HCT116 (cell line): ENCODE measurements around the gene RBM47. TPM values are rescaled to one million over a fixed set of nuclear protein-coding genes. Genes with fewer than 3 reads are reported as not detected.

ENCODE experiments used
- ATAC-seq: fragments of 200-7000 bp; cut with Tn5 transposase; 2 replicates; pipeline ENCODE4 v1.9.1; 2020; ENCODE audit warnings: mild to moderate bottlenecking, moderate library complexity
- BruUV-seq: library from RNA; stranded (reverse); fragments of 400-500 nt; replicated peaks from 2 replicates; lab custom pipeline; 2021; lab: Mats Ljungman, UMichigan
- CTCF ChIA-PET: fragments of 300-600 bp; sonication (Branson Sonifier 250); formaldehyde crosslinking; loops from one replicate; lab custom pipeline; 2021; ENCODE audit warnings: antibody characterized with exemption; lab: Charles Lee
- POLR2A ChIA-PET: fragments of 300-600, 350-600 bp; sonication (Branson Sonifier 250); formaldehyde crosslinking; loops from one replicate; lab custom pipeline; 2021; ENCODE audit warnings: antibody characterized with exemption; lab: Charles Lee
- RAD21 ChIA-PET, 2 experiments: fragments of 300-600 bp; sonication (Branson Sonifier 250); formaldehyde crosslinking; loops; one replicate each; lab custom pipeline; 2023; ENCODE audit warnings: low total read pairs in 2 of 2; ENCODE audit not compliant: uncharacterized antibody in 2 of 2, unreplicated experiment in 2 of 2, low non-redundant PET in 1 of 2; lab: Charles Lee
- DNase-seq: peaks from one replicate; pipeline ENCODE4 v3.0.0-alpha.2; 2010; ENCODE audit warnings: low read depth, low spot score
- H2AFZ ChIP-seq: fragments of 200-600 bp; shearing (Covaris generic), sonication (generic); 2 replicates; pipeline ENCODE4 v1.6.1; 2017; ENCODE audit warnings: low read depth, mixed run types, mixed read lengths, antibody characterized with exemption, low read length; ENCODE audit not compliant: poor library complexity, severe bottlenecking
- H3K27ac ChIP-seq: 2 replicates; pipeline ENCODE4 v1.5.1; 2012; ENCODE audit warnings: low read depth, low read length
- H3K27me3 ChIP-seq: fragments of 200-600 bp; sonication (generic); 2 replicates; pipeline ENCODE4 v1.6.1; 2016; ENCODE audit warnings: mixed run types, low read length, mixed read lengths; ENCODE audit not compliant: insufficient read depth
- H3K36me3 ChIP-seq, 2 experiments: fragments of 200-500 bp in 1 of 2; fragments of 200-600 bp in 1 of 2; sonication (Bioruptor generic) in 1 of 2; sonication (generic) in 1 of 2; 2 replicates each; pipeline versions ENCODE4 v1.5.1 to v1.6.1; 2014 to 2016; ENCODE audit warnings: low read length in 2 of 2, inconsistent platforms in 1 of 2, mixed read lengths in 1 of 2, mixed run types in 1 of 2; ENCODE audit not compliant: insufficient read depth in 2 of 2, control insufficient read depth in 1 of 2
- H3K4me1 ChIP-seq, 2 experiments: fragments of 200-600 bp in 1 of 2; sonication (generic) in 1 of 2; 2 replicates each; pipeline versions ENCODE4 v1.5.1 to v1.6.1; 2012 to 2017; ENCODE audit warnings: low read length in 2 of 2, inconsistent platforms in 1 of 2, mild to moderate bottlenecking in 1 of 2, mixed read lengths in 1 of 2, mixed run types in 1 of 2, moderate library complexity in 1 of 2; ENCODE audit not compliant: insufficient read depth in 2 of 2, control insufficient read depth in 1 of 2
- H3K4me2 ChIP-seq: fragments of 200-600 bp; sonication (generic); 2 replicates; pipeline ENCODE4 v1.6.1; 2017; ENCODE audit warnings: mixed run types, low read length, mixed read lengths
- H3K4me3 ChIP-seq, 2 experiments: fragments of 200-600 bp in 1 of 2; sonication (generic) in 1 of 2; replicated peaks in 1 of 2; 2 replicates each; pipeline ENCODE4 v1.5.1; 2011 to 2016; ENCODE audit warnings: low read length in 2 of 2, control low read depth in 1 of 2, low read depth in 1 of 2, mild to moderate bottlenecking in 1 of 2, mixed read lengths in 1 of 2, mixed run types in 1 of 2
- H3K79me2 ChIP-seq: fragments of 200-600 bp; sonication (generic); 2 replicates; pipeline ENCODE4 v1.6.1; 2017; ENCODE audit warnings: mild to moderate bottlenecking, mixed run types, low read length, moderate library complexity, mixed read lengths; ENCODE audit not compliant: insufficient read depth
- H3K9ac ChIP-seq: fragments of 200-600 bp; sonication (generic); 2 replicates; pipeline ENCODE4 v1.6.1; 2016; ENCODE audit warnings: low read length, mixed read lengths
- H3K9me2 ChIP-seq: fragments of 200-600 bp; sonication (generic), shearing (Covaris generic); 2 replicates; pipeline ENCODE4 v1.6.1; 2017; ENCODE audit warnings: mixed run types, mild to moderate bottlenecking, moderate library complexity; ENCODE audit not compliant: insufficient read depth
- H3K9me3 ChIP-seq, 2 experiments: fragments of 200-500 bp in 1 of 2; fragments of 200-600 bp in 1 of 2; sonication (Bioruptor generic) in 1 of 2; sonication (generic) in 1 of 2; 2 replicates each; pipeline ENCODE4 v1.6.1; 2014 to 2017; ENCODE audit warnings: low read length in 2 of 2, mixed read lengths in 2 of 2, inconsistent platforms in 1 of 2, low read depth in 1 of 2, mild to moderate bottlenecking in 1 of 2, mixed run types in 1 of 2, moderate library complexity in 1 of 2; ENCODE audit not compliant: control insufficient read depth in 1 of 2, insufficient read depth in 1 of 2
- H4K20me1 ChIP-seq: fragments of 200-600 bp; sonication (generic), shearing (Covaris generic); 2 replicates; pipeline ENCODE4 v1.6.1; 2017; ENCODE audit warnings: mixed run types, mild to moderate bottlenecking, moderate library complexity; ENCODE audit not compliant: insufficient read depth
- CEBPB ChIP-seq: IDR thresholded peaks from 2 replicates; pipeline ENCODE4 v1.6.1; 2012; ENCODE audit warnings: low read depth
- CTCF ChIP-seq, 3 experiments: fragments of 200-600 bp in 1 of 3; sonication (generic) in 1 of 3; IDR thresholded peaks in 2 of 3; conservative IDR thresholded peaks in 1 of 3; 2 replicates each; pipeline ENCODE4 v1.5.1; 2012 to 2017; ENCODE audit warnings: low read depth in 2 of 3, low read length in 2 of 3, antibody characterized with exemption in 1 of 3, borderline replicate concordance in 1 of 3, control low read depth in 1 of 3, mild to moderate bottlenecking in 1 of 3, mixed read lengths in 1 of 3, mixed run types in 1 of 3, moderate library complexity in 1 of 3; ENCODE audit not compliant: insufficient read depth in 1 of 3
- EGR1 ChIP-seq: IDR thresholded peaks from 2 replicates; pipeline ENCODE4 v1.6.1; 2012; ENCODE audit warnings: low read depth
- ELF1 ChIP-seq: IDR thresholded peaks from 2 replicates; pipeline ENCODE4 v1.6.1; 2012; ENCODE audit warnings: low read depth, borderline replicate concordance
- EZH2phosphoT487 ChIP-seq: fragments of 200-600 bp; IDR thresholded peaks from 2 replicates; pipeline ENCODE4 v1.6.1; 2018; ENCODE audit warnings: antibody characterized with exemption, borderline replicate concordance
- FOSL1 ChIP-seq: IDR thresholded peaks from 2 replicates; pipeline ENCODE4 v1.6.1; 2012; ENCODE audit warnings: low read depth
- JUND ChIP-seq: IDR thresholded peaks from 2 replicates; pipeline ENCODE4 v1.6.1; 2012
- MAX ChIP-seq: IDR thresholded peaks from 2 replicates; pipeline ENCODE4 v1.6.1; 2012
- POLR2A ChIP-seq: IDR thresholded peaks from 2 replicates; pipeline ENCODE4 v1.7.0; 2011; ENCODE audit warnings: borderline replicate concordance; ENCODE audit not compliant: insufficient read depth, insufficient read length; ENCODE audit errors: extremely low read depth
- RAD21 ChIP-seq: IDR thresholded peaks from 2 replicates; pipeline ENCODE4 v1.6.1; 2012; ENCODE audit warnings: low read depth, mild to moderate bottlenecking
- SIN3A ChIP-seq: IDR thresholded peaks from 2 replicates; pipeline ENCODE4 v1.6.1; 2012; ENCODE audit warnings: low read depth
- SRF ChIP-seq: IDR thresholded peaks from 2 replicates; pipeline ENCODE4 v1.6.1; 2012; ENCODE audit warnings: low read depth
- TCF7L2 ChIP-seq: IDR thresholded peaks from 2 replicates; pipeline ENCODE4 v1.7.0; 2011; ENCODE audit warnings: borderline replicate concordance, inconsistent platforms; ENCODE audit not compliant: insufficient read depth, insufficient read length; ENCODE audit errors: extremely low read depth
- YY1 ChIP-seq: IDR thresholded peaks from 2 replicates; pipeline ENCODE4 v1.6.1; 2011; ENCODE audit warnings: low read length, low read depth, moderate library complexity, mild to moderate bottlenecking; ENCODE audit not compliant: insufficient replicate concordance; ENCODE audit errors: extremely low read depth
- ZBTB33 ChIP-seq: IDR thresholded peaks from 2 replicates; pipeline ENCODE4 v1.6.1; 2011; ENCODE audit warnings: mild to moderate bottlenecking, low read length, moderate library complexity; ENCODE audit not compliant: insufficient replicate concordance; ENCODE audit errors: extremely low read depth
- ZNF274 ChIP-seq: fragments of 200-500 bp; sonication (Bioruptor generic); IDR thresholded peaks from 2 replicates; pipeline ENCODE4 v1.6.1; 2014; ENCODE audit warnings: mild to moderate bottlenecking, low read depth, low read length, inconsistent platforms
- intact Hi-C: fragments of 100-400 bp; cut with micrococcal nuclease; formaldehyde crosslinking; loops from 2 replicates; pipeline ENCODE4 v1.10.0; 2022
- total RNA-seq: library from RNA; stranded (reverse); gene quantifications from one replicate; pipeline ENCODE4 v1.2.1, GENCODE V29; 2021; ENCODE audit not compliant: unreplicated experiment

Gene RBM47
- total RNA-seq, 1 experiment from 2014 or later, result 22.2 TPM

- no peak for TF ChIP-seq ZBTB33
- no peak for TF ChIP-seq ZNF274
- no peak for TF ChIP-seq JUND
- TF ChIP-seq MAX, result no peak
- TF ChIP-seq CEBPB, result no peak
- TF ChIP-seq SRF, result no peak
- TF ChIP-seq YY1, result no peak
- no peak for TF ChIP-seq RAD21
Measured at GRCh38 chr4:40662962-40663604, 33.4 kb upstream of the RBM47 start (continued).

- intact Hi-C loops, result no loop called here
- ChIA-PET POLR2A (no interaction called here), RAD21 (interaction anchor here in 1 of 2 experiments (0.6 kb wide), 1 partner anchor 344 kb away, joined by 8 read pairs; no protein-coding TSS in a partner anchor), CTCF (no interaction called here)
- no peak overlapping the region for H3K4me2 ChIP-seq
- H2AFZ ChIP-seq, result no peak overlapping the region
- no peak overlapping the region for H3K4me3 ChIP-seq
- H3K79me2 ChIP-seq, result no peaks in the 10 kb centered on the region
- no peak for DNase-seq
- no peak overlapping the region for H3K27ac ChIP-seq
- H3K9me2 ChIP-seq, result no peaks in the 10 kb centered on the region
- BruUV-seq, result no TSS peak
- H3K36me3 ChIP-seq, result no peaks in the 10 kb centered on the region
- no peaks in the 10 kb centered on the region for H3K27me3 ChIP-seq
- no peaks in the 10 kb centered on the region for H4K20me1 ChIP-seq
- H3K4me1 ChIP-seq, result peaks cover 0 to 8% of the 10 kb centered on the region in 2 experiments; a peak in 3 of 4 replicates
- ATAC-seq, result no peak
- H3K9ac ChIP-seq, result no peak overlapping the region
- no peaks in the 10 kb centered on the region for H3K9me3 ChIP-seq
- TF ChIP-seq CEBPB, result no peak
- no peak for TF ChIP-seq FOSL1
- TF ChIP-seq TCF7L2, result no peak
- TF ChIP-seq JUND, result no peak
- no peak for TF ChIP-seq ELF1
- TF ChIP-seq YY1, result no peak
- no peak for TF ChIP-seq POLR2A
- TF ChIP-seq ZNF274, result no peak
- no peak for TF ChIP-seq EGR1
- no peak for TF ChIP-seq CTCF (IDR thresholded peaks at IDR 0.05 in 2 of 3, conservative IDR thresholded peaks at IDR 0.05 in 1 of 3; ENCODE audit: borderline replicate concordance in 1 of 3, insufficient read depth in 1 of 3, low read depth in 2 of 3, low read length in 2 of 3)
- TF ChIP-seq SIN3A, result no peak
- no peak for TF ChIP-seq MAX
- TF ChIP-seq EZH2phosphoT487, result no peak
- no peak for TF ChIP-seq SRF
Measured at GRCh38 chr4:40661803-40662202, 32.1 kb upstream of the RBM47 start.
